GM21381 (cell line): ENCODE measurements around the gene CD200R1.
"Not testable (repeated sequence)": the region's sequence is repeated elsewhere in the genome, so short reads cannot be mapped to it uniquely, and the experiment has no call there.

Experiments used
- ATAC-seq: cut with Tn5 transposase; IDR thresholded peaks from one replicate; pipeline ENCODE4 v1.9.1; 2021; ENCODE audit warnings: mild to moderate bottlenecking, moderate library complexity; ENCODE audit not compliant: unreplicated experiment

The CD200R1 gene

DNA sequence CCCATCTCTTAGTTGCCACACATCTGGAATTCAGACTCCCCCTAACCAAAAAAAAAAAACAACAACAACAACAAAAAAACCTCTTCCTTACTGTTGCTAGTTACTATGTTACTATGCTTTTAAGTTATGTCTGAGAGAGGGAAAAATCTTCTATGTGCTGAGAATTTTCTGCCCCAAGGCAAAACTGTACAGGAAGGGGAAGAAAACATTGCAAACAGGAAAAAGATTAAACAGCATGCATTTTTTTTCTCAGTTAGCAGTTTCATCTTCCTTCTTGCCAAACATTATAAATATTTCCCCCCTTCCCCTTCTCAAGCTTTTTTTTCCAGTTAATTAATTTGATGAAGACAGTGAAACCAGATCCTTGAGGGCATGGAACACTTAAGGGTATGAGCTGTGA, 1.1 kb upstream of the CD200R1 start:
- no peak for ATAC-seq

DNA sequence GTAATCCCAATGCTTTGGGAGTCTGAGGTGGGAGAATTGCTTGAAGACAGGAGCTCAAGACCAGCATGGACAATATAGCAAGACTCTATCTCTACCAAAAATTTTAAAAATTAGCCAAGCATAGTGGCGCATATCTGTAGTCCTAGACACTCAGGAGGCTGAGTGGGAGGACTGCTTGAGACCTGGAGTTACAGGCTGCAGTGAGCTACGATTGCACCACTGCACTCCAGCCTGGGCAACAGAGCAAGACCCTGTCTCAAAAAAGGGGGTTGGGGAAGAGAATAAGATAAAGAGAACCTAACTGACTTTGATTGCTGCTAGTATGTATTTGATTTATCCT, 755 bp downstream of the CD200R1 start:
- ATAC-seq = peak; percentile 25

DNA sequence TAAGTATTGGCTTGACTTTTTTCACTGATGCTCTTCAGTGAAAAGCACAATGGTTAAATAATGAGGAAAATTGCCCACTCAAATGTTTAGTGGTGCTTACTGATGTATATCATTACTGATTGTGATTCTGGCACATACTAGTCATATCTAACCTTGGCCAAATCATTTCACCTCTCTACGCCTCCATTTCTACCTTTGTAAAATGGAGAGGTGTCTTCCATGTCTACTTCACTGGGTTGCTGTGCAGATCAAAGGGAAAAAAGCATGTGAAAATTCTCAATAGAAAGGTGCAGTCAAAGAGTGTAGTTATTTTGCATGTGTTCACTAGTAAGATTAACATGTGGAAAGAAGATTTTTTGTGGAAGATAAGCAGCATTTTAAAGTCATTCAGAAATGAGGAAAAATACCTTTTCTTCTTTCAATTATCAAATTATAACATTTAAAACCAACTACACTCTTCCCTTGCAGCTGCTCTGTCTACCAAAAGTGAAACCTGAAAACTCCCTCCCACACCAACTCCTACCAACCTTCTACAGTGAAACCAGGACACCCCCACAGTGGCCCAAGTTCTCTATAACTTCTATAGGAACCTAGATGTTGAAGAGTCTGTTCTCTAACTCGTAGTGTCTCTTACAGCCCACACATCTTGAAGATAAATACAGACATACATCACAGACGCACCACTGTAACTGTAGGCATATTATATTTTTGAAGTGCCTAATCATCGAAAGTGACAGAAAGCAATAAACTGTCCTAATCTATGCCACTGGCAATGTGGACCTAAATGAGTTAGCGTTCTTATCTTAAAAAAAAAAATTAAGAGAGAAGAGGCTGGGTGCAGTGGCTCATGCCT, 1.4 kb downstream of the CD200R1 start:
- peak; percentile 88 for ATAC-seq

DNA sequence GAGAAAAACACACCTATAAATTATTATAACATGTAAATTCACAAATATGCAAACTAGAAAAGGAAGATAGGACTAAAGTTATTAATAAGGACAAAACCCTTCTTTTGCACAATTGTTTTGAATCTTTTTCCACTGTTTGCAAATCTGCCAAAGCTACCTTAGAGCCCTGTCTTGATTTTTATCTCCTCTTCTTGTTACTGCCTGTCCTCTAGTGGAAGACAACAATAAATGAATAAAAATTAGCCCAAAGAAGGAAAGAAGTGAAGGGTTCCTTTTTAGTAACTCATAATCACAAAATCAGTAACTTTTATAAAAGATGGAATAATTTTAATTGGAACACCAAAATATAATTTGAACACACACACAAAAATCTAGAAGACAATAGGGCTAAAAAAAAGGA, 2.7 kb downstream of the CD200R1 start:
- no peak for ATAC-seq

DNA sequence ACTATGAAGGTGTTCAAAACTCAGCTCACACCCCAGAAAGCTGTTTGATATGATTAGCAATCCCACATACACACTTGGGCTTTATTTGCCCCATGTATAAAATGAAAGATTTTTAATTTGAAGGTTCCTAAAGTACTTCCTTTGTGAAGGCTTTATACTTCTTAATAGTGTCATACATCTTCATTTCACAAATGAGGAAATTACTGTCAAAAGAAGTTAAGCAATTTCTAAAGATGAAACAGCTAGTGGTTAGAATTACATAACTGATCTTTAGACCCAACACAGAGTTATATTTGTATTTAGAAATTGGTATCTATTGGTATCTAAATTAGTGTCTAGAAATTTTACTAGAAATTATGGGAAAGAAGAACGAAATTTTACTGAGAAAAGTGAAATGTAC, 7.1 kb downstream of the CD200R1 start:
- ATAC-seq = no peak

DNA sequence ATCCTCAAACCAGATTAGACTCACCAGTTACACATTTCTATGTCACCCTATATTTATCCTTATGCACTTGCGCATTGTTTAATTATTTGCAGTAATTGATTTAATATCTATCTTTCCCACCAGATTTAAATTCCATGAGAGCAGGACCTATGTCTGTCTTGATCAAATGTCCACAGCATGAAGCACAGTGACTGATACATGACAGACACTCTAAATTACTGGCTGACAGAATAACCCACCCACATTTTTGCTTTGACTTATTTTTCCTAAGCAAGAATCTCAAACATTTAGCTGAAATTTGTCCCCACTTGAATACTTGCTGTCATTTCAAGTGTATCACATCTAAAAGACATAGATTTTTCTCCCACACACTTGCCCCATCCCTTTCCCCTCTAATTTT, 7.5 kb downstream of the CD200R1 start:
- ATAC-seq = no peak

DNA sequence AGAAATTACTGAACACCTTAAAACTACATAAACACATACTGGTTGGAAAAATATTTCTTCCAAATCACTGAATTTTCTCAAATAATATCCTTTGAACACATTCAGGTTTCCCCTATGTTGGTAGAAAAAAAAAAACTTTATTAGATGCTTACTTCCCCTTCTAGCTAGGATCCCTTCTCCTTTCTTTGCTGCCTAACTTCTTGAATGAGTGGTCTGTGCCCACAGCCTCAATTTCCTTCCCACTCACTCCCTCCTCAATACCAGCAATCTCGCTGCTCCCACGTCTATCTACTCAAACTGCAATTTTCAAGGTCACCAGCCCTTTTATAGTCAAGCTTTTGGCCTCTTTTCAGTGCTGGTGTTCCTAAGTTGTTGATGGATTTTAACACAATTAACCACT, 8.3 kb downstream of the CD200R1 start:
- no peak for ATAC-seq

DNA sequence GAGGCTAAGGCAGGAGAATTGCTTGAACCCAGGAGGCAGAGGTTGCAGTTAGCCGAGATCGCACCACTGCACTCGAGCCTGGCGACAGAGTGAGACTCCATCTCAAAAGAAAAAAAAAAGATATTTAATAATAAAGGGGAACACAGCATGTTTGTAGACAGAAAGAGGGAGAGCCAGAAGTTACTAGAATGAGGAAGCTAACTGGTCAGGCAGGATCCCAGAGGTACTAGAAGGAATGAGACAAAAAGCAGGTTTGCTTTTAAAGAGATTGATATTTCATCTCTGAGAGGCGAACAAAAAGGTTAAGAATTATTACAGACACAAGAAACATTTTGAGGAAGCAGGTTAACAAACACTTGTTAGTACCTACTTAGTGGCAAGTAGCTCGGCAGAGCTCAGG, 9.2 kb downstream of the CD200R1 start:
- no peak for ATAC-seq

DNA sequence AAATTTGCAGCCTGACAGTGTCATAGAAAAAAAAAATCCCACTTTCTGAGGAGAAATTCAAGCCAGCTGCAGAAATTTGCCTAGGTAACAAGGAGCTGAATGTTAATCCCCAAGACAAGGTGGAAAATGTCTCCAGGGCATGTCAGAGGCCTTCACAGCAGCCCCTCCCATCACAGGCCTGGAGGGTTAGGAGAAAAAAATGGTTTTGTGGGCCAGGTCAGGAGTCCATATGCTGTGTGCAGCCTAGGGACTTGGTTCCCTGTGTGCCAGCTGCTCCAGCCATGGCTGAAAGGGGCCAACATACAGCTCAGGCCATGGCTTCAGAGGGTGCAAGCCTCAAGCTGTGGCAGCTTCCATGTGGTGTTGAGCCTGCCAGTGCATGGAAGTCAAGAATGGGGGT, 11.2 kb downstream of the CD200R1 start:
- no peak for ATAC-seq

DNA sequence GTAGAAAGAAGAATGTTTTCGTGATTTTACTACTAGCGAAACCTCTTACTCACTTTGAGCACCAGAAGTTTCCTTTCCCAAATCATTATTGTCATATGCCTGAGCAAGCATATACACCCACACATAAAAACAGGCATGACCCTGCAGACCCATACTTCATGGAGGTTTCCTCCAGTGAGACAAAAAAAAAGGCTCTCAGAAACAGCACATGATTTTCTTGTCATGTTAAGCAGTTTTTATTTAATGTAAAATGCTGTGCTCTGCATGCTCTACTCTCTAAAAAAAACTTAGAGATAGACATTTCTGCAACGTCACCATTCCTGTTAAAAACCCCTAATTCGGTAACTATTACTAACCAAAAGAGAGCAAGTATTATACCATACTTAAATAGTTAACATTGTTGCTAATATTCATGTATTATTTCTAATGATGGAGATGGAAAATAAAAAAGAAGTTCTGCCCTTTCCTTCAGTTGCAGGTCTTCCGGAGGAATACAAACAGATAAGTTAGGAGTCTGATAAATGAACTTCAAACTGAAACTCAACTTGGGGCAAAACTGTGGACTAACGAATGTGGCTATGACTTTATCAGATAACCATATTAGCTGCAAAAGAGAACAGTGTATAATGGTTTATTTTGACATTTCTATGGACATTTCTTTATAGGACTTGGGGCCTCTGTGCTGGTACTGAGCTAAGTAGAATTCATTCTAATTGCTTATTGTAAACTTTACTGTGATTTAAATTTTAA, 15.9 kb downstream of the CD200R1 start:
- peak; percentile 62 for ATAC-seq

DNA sequence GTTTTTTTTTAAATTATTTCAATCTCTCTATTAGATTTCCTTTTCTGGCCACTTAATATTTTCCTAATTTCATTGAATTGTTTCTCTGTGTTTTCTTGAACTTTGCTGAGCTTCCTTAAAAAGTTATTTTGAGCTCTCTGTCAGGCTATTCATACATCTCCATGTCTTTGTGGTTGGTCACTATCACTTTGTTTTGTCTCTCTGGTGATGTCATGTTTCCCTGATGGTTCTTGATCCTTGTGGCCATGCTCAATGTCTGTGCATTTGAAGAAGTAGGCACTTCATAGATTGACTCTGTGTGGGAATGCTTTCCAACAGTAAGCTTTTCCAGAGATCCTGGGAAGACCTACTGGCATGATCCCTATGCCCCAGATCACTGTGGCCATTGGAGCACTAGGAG, 18.6 kb downstream of the CD200R1 start:
- ATAC-seq = no peak

DNA sequence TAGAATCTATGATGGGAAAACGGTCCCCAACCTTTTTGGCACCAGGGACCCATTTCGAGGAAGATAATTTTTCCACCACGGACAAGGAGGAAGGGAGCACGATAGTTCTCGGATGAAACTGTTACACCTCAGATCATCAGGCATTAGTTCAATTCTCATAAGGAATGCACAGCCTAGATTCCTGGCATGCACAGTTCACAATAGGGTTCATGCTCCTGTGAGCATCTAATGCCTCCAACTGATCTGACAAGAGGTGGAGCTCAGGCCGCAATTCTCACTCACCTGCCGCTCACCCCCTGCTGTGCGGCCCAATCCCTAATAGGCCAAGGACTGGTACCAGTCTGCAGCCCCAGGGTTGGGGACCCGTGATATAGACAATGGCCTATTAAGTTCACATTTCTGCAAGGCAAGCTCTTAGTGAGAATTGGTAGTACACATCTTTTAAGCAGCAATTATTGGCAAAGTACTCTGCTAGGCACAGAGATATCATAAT, 26.5 kb downstream of the CD200R1 start:
- no peak for ATAC-seq

DNA sequence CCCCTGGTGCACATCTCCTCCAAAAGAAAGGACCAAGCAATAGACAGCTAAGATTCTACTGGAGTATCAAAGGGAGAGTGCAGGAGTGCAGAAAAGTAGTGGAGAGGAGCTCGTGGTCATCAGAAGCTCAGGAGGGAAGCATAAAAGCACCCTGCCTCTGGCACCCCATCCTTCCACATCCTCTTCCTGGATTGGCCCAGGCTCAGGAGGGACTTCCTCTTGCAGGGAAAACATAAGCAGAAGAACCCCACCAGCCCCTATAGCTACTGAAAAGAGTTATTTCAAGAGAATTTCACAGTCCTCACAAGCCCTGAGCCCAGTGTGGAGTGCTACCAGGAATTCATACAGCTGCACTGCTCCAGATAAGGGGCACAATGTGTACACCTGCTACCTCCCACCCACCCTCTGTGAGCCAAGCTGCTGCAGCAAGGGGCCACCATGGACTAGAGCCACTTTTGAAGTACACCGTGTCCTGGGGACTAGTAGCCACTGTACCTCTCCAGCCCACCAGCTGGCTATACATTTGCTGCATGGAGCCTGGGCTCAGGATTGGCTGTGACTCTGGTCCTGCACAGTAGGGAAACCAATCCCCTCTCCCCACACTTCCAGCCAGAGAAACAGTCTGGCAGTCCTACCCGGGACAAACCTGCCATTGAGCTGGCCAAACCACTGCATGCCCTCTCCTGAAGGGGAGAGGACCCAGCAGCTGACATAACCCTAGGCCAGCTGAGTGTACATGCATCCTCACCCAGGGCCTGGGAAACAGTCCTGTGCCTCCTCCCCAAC, 43.0 kb downstream of the CD200R1 start:
- ATAC-seq = no peak

DNA sequence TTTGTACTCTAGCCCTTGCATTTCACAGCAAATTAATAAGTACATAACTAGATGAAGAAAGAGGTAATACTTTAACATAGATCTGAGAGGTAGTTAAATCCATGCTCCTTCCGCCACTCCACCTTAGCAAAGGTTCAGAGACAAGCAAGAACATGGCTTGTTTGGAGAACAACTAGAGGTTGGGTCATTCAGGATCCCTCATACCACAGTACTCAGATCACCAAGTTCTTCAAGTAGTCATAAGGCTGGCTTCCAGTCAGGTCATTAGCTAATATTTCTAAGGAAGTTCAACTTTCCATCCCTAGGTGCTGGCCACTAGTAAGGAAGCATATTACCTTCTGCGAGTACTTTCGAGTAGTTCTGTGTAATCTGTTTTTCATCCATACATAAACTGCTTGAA, 44.1 kb downstream of the CD200R1 start:
- ATAC-seq = no peak

DNA sequence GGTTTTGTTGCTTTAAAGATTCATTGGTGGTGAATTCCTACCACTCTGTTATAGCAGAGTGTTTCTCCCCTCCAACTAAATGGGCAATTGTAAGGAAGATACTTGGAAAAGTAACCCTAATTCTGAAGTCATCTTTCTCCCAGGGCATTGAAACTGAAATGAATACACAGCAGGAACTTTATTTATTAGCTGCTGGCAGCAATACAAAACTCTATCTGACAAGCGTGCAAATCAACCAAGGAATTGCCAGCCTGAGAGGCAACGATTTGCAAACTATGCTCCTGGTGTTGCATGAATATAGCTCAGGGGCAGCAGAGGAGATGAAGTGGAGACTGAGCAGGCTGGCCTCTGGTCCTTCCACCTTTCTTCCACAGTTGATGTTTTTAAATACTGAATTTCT, 48.9 kb downstream of the CD200R1 start:
- ATAC-seq = no peak

DNA sequence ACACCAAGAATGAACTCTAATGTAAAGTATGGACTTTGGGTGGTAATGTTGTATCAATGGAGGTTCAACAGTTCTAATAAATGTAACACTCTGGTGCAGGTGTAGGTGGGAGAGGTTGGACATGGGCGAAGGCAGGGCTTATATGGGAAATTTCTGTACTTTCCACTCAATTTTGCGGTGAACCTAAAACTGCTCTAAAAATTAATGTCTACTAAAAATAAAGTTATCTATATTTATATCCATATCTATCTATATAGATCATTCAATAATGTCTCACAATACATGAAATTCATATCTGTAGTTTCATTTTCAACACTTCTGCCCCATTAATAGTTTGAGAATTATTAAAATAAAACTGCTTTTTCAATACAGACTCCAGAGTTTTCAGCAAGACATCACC, 49.3 kb downstream of the CD200R1 start:
- no peak for ATAC-seq

DNA sequence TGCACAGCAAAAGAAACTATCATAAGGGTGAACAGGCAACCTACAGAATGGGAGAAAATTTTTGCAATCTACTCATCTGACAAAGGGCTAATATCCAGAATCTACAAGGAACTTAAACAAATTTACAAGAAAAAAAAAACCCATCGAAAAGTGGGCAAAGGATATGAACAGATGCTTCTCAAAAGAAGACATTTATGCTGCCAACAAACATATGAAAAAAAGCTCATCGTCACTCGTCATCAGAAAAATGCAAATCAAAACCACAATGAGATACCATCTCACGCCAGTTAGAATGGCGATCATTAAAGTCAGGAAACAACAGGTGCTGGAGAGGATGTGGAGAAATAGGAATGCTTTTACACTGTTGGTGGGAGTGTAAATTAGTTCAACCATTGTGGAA, 55.4 kb downstream of the CD200R1 start:
- not testable (repeated sequence) for ATAC-seq

DNA sequence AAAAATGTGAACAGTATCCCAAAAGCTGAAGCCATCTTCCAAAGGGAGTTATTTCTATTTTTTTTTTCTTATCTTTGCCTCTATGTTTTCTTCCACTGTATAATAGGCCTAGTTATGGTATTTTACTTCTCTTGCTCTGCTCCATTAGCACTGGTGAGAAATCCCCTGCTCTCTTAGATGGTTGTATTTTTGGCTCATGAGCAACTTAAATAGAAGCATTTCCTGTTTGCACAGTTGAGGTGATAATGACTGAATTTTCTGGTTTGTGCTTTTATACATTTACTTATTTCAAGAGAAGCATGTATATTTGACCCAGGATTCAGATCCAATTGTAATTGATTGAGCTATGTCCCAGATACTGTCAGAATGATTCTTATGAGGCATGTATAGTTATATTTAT, 66.7 kb downstream of the CD200R1 start:
- peak; percentile 98 for ATAC-seq

DNA sequence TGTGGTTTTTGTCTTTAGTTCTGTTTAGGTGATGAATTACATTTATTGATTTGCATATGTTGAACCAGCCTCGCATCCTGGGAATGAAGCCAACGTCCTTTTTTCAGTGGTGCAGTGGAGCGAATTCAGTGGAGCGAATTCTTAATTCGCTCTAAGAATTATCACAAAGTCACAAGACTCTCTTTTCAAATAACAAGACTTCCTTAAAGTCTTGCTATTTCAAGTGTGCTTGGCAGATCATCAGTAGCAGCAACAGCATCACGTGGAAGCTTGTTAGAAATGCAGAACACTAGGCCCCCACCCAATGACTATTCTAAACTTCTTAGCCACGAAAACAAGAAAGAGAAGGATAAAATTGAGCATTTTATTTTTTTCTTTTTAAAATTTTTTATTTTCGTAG, 70.1 kb downstream of the CD200R1 start:
- no peak for ATAC-seq

DNA sequence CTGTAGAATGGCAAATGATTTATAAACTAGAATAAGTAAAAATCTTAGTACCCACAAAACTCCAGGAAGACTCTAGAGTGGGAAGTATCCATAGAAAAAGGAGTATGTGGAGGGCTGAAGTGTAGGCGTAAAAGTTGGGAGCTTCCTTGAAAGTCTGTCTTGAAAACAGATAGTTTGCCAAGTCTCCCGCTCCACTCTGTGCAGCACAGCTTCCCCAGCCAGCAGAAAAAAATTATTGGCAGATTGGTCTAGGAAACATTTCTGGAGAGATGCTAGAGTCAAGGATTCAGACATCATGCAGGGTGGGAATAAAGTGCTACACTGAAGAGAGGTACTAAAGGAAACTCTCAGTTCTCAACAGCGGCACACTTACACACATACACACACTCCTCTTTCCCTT, 74.8 kb downstream of the CD200R1 start:
- no peak for ATAC-seq

DNA sequence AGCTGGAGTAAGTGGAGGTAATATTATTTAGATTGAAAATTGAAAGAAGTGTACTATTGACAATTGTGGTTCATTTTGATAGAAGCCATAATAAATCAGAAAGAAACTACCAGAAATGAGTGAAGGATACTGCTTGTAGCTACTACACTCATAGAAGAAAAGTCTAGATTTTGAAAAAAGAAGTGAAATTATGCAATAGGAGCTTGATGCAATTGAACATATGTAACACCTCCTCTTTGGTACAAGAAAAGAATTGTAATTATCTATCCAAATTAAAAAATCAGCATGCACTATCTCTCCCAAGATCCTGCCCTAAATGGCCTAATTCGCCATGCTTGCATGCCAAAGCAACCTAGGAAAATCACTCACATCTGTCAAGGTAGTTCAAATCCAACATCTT, 77.1 kb downstream of the CD200R1 start:
- no peak for ATAC-seq

DNA sequence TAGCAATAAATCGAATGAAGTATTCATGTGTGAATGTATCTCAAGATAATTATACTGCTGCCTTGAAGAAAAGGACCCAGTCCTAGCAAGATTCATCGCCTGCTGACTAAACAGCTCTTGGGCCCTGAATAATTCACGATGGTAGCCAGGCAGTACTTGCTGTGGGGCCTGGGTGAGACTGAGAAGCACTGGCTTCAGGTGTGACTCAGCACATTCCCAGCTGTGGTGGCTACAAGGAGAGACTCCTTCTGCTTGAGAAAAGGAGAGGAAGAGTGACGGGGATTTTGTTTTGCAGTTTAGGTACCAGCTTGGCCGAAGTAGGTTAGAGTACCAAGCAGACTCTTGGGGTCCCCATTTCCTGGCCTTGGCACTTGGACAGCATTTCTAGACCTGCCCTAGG, 80.6 kb downstream of the CD200R1 start:
- no peak for ATAC-seq
